Glomerular endothelial cell (primary cell): ENCODE data around the gene DAND5. TPM values are rescaled to one million over a fixed set of nuclear protein-coding genes. Genes with fewer than 3 reads are reported as not detected.

Experiments used
- DNase-seq: peaks from one replicate; pipeline ENCODE4 v3.0.0-alpha.2; 2011; ENCODE audit warnings: low read depth, low spot score; ENCODE audit errors: extremely low read depth
- total RNA-seq: library from RNA; depleted of rRNA; stranded (reverse); fragments of >200 nt; gene quantifications from 2 replicates; pipeline ENCODE4 v1.2.3, GENCODE V29; 2015

The DAND5 gene
- total RNA-seq, 1 donor from 2014 or later, result not detected

- no peak for DNase-seq
Measured at GRCh38 chr19:12991296-12991695, 21.9 kb downstream of the DAND5 start.

- no peak for DNase-seq
Measured at GRCh38 chr19:12992729-12993128, 23.4 kb downstream of the DAND5 start.

DNA sequence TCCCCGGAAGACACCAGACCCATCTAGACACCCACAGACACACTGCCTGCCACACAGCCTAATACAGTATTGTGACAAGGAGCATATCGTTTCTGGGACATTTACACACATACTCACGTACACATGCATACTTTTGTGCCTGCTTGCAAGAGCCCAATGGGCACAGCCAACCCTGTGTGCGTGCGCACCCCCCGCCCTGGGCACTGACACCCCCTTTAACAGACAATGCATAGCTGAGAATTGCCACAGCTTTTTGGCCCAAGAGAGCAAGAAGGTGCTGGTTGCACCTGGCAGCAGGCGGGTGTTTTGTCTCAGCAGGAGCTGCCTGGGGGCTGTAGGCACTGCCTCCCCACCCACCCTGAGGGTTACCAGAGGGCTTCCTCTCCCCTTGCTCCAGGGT lies 24.2 kb downstream of the DAND5 start:
- DNase-seq, result no peak

DNA sequence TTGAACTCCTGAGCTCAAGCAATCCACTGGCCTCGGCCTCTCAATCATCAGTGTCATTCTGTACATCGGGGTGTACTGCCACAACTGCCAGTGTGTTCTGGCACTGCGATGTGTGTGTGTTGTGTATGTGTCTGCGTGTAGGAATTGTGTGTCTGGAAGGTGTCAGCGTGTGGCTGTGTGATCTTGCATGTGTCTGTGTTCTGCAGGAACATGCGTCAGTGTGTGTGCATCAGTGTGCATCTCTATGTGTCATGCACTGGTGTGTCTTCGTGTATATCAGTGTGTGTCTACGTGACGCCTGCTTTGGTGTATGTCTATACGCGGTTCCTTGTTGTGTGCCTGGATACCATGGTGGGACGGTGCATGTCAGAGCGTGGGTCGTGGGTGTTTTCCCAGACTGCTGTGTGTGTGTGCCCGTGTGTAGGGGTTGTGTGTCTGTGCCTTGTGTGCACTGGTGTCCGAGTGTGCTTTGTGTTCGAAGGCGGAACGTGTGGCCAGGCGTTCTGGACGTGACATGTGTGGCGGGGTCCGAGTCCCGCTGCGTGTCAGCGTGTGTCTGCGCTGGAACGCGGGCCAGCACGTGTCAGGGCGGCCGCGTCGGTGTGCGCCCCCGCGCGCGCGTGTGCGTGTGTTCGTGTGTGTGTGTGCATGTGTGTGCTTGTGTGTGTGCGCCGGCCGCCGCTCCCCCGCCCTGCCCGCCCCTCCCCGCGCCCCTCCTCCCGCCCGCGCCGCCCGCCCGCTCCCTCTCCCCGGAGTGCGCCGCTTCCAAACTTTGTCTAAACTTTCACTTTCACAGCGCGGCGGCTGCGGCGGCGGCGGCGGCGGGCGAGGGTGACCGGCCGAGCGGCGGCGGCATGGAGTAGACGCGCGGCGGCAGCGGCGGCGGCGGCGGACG lies 25.6 kb downstream of the DAND5 start, which contains the start of gene NFIX:
TSS of gene NFIX (plus strand) at position 775 of the 895 bp plus-strand sequence. CDS start 363 bp downstream, outside the sequence.
- no peak for DNase-seq

DNA sequence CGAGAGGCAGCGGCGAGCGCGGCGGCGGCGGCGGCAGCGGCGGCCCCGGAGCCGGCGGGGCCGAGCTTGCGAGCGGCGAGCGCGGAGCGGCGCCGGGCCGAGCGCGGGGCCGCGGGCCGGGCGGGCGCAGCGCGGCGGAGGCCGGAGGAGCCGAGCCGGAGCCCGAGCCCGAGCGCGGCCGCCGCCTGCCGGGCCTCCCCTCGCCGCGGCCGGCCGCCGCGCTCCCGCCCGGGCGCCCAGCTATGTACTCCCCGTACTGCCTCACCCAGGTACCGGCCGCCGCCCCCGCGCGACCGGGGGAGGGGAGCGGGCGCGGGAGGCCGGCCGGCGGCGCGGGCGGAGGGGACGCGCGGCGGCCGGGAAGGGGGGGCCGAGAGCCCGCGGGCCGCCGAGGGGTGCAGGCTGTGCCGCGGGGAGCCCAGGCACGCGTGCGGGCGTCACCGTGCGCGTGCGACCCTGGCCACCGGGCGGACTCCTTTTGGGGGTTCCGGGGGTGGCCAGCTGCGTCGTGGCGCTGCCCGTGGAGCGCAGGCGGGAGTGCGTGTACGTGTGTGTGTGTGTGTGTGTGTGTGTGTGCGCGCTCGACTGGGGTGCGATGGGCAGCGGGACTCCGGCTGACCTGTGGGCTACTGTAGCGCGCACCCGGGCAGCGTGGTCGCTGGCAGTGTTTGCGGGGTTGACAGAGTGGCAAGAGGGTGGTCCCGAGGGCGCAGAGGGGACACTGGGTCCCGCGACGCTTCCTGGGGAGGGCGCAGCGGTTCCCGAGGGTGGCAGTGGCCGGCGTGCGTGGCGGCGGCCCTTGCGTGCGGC lies 26.4 kb downstream of the DAND5 start:
- no peak for DNase-seq

- no peak for DNase-seq
Measured at GRCh38 chr19:12996406-12997094, 27.2 kb downstream of the DAND5 start.

- no peak for DNase-seq
Measured at GRCh38 chr19:12997179-12997966, 28.0 kb downstream of the DAND5 start.

DNA sequence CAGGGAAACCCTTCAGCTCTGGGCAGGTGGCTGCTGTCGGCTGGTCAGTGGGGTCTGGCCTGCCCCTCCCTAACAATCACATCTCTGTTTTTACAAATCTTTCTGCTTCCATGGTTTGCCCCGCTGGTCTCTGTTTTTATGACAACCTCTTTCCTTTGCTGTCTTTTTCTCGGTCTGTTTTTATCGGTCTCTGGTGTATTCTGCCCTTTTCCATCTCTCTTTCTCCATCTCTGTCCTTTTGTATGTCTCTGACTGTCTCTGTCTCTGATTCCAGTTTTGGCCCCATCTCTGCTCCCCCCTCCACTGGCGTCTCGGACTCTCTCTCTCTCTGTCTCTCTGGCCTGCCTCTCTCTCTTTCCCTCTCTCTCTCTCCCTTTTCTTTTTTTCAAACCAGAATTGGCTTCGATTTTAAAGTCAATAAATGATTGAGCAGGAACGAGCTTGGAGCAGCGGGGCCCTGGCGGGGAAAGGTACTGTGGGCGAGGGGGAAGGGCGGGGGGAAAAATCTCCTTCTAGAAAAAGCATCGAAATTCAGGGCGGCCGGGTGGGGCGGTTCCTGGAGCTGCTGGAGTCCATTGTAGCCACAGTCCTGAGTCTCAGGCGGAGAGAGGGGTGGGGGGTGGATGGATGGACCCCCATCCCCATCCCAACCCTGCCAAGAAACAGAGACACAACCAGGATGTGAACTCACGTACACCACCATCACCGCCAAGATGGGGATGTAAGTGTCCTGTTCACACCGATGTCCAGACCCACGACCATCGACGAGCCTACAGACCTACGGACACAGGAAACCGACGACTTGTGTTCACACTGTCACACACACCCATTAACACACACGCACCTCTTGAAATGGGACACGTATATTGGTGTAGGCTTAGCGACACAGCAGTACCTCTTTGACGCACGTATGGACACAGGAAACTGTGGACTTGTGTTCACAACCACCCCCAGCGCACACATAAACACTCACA lies 28.9 kb downstream of the DAND5 start:
- DNase-seq, result no peak

DNA sequence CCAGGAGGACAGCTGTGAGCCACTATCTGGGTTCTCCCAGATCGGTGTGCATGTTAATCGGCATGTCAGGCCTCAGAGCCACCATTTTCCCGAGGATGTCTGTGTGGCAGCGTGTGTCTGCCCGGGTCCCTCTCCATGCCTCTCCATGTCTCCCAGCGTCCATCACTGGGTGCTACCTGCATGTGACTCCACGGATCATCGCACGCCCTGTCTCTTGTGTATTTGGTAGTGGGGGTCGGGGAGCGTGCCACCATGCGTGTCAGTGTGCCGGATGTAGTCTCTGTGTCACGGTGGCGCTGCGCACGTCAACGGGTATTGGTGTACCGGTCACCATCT lies 31.8 kb downstream of the DAND5 start:
- DNase-seq, result no peak

DNA sequence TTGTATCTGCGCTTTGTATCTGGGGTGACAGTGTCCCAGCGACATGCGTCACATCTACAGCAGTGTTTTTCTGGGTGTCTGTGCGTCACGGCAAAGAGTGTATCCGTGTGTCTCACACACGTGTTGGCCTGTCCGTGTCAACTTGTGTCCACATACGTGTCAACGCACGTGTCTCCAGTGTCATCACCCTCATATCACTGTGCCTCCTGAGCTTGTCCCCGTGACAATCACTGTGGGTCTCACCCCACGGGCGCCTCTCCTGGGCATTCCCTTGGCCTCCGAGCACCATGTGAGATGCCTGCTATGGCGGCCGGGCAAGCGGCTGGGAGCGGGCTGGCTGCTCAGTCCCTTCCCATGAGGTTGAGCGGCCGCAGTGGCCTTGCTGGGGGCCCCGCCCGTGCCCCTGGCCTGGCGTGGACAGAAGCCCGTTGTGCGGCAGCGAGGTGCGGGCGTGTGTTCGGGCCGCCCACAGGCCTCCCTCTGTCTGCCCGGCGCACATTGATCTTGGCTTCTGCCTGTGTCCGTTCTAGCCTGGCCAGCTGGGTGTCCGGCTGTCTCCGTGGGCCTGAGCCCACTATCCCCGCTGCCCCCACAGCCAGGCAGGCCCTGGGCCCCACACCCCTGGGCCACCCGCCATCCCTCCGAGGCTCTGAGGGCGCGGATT lies 32.3 kb downstream of the DAND5 start:
- DNase-seq, result no peak

DNA sequence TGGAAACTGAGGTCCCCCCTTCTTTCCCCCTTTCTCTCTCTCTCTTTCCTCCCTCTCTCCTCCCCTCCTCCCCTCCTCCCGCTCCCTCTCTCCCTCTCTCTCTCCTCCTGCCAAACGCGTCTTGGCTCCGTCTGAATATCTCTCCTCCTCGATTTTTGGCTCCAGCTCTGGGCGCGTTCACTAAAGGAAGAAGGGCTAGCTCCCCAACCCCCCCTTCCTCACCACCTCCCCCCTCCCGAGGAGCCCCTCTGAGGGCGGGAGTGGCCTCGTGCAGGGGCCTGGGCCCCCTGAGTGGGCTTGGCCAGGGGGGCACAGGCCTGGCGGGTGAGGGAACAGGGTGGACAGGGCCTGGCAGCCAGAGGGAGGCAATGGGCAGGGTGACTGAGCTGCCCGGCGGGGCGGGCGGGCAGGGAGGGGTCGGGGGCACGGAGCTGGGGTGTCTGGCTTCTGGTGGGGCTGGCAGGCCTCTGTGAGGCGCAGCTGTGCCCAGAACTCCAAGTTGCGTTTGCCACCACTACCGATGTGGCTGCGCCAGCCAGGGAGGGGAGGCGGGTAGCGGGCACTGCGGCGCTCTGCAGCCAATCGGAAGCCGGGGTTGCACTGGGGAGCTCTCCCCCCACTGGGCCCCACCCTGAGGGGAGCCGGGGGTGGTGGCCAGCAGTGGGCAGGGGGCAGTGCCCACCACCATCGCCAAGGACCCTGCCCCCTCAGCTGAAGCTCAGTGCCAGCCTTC lies 33.0 kb downstream of the DAND5 start:
- DNase-seq, result no peak

GRCh38 chr19:13003081-13003480 lies 33.7 kb downstream of the DAND5 start:
- DNase-seq, result no peak

GRCh38 chr19:13004273-13004672 lies 34.9 kb downstream of the DAND5 start:
- DNase-seq, result no peak

- DNase-seq, result no peak
Measured at GRCh38 chr19:13005253-13005652, 35.9 kb downstream of the DAND5 start.

GRCh38 chr19:13005861-13006370 lies 36.5 kb downstream of the DAND5 start:
- no peak for DNase-seq

DNA sequence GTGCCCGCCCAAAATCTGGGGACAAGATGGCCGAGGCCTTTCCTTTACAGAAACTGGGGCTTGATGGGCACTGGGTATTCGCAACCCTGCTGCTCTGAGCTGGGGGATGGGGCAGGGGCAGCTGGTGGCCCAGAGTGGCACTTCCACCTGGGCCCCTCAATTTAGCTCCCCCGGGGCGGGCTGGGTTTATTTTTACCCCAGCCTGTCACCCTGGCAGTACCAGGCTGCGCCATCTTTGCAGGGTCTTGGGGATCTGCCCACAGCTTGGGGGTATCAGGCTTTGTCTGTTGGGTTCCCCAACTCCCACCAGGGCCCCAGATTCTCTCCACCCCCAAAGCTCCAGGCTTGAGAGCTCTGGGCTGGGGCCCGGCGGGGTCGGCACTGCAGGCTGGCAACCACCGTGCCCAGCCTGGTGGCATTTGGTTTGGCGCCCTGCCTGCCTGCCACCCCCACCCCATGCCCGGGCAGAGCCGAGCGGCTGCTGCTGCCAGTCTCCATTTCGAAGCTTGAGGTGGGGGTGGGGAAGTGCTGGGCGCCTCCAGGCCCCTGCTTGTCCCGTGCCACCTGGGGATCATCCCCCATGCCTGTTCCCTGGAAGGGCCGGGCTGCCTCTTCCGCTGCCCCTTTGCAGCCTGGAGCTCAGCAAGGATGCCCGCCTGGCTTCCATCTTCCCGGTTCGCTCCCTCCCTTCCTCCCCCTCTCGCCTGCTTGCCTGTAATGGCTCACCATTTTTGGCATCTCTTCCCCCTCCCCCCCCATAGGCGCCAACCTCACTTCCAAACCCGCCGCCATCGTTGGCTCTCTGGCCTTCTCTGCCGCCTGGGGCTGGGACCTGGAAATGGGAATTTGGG lies 37.3 kb downstream of the DAND5 start:
- no peak for DNase-seq
